ENCODE measurements around the gene PHLDA3.
"Not testable (repeated sequence)": the region's sequence is repeated elsewhere in the genome, so short reads cannot be mapped to it uniquely, and the experiment has no call there.

The PHLDA3 gene

DNA sequence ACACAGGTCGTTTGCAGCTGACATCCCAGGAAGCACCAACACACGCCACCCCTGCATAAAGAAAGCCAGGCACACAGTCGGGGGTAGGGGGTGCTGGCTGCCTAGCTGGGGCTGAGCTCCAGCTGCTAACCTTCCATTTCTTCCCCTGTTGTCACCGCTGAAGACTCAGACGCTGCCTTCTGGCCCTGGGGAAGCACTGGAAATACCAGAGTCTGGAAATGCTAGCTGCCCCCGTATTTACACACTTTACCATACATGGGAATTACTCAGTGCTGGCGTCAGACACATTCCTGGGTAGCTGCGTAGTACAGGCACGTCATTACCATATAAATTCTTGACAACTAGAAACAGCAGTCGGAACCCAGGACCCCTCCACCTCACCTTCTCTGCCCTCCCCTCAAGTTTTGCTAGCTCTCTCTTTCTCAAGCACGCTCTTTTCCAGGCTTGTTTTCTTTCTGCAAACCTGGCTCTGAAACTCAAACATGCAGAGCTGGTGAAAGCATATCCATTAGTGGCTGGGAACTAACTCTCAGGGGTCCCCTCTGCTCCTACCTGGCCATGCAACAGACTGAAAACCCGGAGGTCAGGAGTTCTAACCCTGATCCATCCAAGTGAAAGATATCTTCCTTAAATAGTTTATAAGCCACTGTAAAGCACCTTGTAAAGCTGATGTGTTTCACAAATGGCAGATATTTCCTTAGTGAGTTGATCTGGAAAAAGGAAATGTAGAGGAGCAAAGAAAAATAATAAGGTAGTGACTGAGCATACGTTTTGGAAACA lies 34.6 kb upstream of the PHLDA3 start:
- DNase-seq: no peak

DNA sequence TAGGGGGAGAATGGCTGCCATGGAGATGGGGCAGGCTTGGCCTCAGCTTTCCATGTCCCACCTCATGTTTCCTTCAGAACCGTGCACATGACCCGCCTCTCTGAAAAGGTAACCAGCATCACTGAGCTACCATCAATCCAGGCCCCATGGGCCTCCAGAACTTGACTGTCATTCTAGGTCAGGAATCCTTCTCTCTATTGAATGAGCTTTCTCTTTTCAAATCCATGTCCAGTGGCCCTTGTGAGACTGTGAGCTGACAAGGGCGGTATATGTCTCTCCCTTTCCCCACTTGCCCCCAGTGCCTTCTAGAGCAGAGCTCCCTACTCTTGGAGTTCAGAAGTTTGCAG lies 33.5 kb upstream of the PHLDA3 start:
- no peak for DNase-seq

DNA sequence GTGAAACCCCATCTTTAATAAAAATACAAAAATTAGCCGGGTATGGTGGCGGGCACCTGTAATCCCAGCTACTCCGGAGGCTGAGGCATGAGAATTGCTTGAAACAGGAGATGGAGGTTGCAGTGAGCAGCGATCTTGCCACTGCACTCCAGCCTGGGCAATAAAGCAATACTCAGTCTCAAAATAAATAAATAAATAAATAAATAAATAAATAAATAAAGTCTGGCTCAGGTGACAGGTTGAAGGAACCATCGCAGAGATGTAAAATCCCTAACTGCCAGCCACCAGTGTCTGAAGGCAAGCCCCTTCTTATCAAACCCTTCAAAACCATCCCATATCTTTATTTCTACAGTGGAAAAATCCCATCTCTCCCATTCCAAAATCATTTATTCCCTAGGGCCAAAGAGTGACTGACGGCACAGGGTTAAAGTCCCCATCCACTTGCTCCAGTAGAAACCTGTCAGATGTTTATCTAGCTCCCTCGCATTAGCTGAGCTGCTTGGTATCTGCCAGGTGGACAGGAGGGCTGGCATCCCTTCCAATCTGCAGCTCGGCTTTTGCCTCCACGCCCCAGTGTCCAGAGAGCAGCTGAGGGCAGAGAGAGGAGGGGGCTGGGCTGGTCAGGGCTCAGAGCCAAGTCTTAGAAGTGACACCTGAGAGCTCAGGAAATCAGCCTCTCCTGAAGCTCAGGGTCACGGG lies 33.0 kb upstream of the PHLDA3 start:
- no peak for DNase-seq

DNA sequence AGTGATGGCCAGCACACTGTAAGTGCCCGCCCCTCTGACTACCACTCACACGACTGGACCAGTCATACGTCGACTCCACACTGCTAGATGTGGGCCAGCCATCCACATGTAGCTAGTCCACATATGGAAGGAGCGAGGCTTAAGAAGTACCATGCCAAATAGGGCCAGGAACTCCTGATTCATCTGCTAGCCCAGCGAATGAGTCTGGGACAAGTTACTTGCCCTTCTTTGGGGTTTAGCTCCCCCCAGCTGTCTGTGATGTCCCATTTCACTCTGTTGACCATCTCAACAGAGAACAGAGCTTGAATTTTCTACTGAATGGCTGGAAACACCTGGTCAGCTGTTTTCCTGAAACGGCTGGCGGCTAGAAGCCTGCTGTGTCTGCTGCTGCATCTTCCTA lies 32.2 kb upstream of the PHLDA3 start:
- no peak for DNase-seq

DNA sequence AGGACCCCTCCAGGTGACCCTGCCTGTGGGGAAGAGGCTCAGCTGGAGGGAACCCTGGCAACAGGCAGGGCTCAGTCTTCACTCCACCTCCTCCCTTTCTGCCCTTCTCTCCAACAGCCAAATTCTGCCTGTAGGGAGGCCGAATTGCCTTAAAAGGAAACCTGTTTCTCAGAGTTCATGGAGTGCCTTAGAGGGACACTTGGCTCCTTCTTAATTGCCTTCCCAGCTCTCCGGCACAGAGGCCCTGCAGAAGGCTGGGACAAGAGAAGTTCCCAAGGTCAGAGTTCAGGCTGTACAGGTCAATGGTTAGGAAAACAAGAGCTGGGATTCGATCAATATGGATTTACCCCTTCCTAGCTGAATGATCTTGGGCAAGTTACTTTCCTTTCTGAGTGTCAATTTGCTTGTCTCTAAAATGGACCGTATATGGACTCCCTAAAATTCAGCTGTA lies 31.7 kb upstream of the PHLDA3 start:
- DNase-seq: no peak

DNA sequence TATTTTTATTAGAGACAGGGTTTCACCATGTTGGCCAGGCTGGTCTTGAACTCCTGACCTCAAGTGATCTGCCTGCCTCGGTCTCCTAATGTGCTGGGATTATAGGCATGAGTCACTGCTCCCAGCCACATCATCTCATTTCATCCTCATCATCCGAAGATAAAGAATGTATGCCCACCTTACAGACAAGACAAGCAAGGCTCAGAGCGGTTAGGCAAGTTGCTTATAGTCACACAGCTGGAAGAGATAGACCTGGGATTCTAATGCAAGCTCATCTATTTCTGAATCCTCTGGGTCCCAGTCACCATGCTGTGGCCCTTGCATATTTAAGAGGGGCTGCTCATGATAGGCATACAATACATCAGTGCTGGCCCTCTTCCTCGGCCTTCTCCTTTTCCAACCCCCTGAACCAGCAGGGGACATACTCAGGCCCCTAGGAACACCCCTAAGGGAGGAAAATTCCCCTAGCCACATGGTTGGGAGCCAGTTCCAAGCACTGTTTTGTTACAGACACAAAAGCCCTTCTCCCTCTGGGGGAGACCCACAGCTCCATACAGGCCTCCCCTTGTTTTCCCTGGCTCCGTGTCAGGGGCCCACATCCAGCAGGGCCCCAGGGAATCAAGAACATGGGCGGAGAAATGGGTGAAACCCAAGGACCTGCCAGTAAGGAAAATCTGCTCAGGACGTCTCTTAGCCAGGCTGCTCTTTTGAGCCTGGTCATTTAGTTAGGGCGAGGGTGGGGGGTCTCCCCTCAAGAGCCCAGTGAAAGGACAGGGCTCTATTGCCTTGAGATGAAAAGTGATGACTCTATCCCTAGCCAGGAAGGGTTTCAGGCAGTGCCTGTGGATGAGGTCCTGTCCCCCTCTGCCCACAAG lies 31.0 kb upstream of the PHLDA3 start:
- DNase-seq: no peak

DNA sequence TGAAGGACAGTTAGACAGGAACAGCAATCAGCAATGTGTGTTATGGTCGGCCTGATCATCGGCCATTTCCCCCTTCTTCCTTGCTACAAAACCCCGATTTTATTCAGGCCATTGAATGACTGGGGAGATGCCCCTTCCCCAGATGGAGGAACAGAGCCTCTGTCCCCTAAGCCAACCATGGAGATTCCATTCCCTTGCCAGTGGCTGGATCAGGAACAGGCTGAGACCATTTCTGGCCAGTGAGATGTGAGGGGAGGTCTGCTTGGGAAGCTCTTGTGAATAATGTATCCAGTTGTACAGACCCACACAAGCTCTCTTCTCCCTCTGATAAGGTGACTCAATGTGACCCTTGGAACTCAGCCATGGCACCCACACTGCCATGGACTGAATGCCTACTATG lies 30.2 kb upstream of the PHLDA3 start:
- no peak for DNase-seq

DNA sequence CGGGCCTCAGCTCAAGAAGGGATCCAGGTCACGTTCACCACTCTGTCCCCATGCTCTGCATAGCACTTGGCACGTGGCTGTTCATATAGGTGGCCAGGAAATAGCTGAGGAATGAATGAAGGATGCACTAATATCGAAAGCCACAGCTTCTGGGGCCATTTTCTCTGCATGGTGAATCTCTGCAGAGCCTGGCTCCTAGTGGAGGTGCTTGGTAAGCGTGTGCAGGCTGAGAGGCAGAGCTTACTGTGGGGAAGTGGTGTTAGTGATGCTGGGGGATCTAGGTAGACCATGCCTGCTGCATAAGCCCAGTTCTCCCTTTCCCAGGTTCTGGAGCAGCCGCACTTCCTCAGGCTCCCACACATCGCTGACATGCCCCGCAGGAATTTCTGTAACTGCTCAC lies 29.6 kb upstream of the PHLDA3 start:
- DNase-seq: no peak

DNA sequence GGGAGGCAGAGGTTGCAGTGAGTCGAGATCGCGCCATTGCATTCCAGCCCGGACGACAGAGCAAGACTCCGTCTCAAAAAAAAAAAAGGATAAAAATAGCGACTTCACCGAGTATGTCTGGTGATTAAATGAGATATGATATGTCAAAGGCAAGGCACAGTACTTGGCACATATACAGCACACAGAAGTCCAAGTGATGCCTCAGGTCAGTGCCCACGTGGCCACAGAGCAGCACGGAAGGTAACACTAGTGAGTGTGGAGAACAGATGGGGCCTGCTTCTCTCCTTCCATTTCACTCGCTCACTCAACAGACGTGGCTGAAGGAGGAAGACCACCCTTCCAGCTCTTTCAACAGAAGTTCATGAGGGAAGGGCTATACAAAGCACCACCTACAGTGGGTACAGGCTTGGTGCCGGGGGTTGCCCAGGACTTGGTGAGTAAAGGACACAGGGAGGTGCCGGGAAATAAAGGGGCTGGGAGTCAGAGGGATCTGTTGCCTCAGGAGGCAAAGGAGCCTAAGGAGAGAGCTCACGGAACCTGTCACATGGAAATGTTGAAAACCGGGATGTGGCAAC lies 29.0 kb upstream of the PHLDA3 start:
- no peak for DNase-seq

DNA sequence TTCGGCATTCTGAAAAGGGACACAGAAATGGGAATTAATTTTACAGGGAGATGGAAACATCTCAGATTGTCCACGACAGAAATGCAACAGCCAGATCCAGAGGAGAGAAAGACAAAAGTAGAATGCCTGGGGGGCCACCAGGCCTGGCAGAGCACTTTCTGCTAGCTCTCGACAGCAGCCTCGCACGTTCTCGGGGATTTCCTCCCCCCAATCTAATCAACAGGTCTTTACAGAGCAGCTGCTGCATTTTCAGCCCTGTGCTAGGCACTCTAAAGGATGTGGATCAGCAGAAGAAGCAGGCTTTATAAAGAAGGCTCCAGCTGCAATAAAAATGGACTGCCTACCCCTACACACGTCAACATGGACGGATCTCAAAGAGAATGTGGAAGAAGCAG lies 27.3 kb upstream of the PHLDA3 start:
- no peak for DNase-seq

DNA sequence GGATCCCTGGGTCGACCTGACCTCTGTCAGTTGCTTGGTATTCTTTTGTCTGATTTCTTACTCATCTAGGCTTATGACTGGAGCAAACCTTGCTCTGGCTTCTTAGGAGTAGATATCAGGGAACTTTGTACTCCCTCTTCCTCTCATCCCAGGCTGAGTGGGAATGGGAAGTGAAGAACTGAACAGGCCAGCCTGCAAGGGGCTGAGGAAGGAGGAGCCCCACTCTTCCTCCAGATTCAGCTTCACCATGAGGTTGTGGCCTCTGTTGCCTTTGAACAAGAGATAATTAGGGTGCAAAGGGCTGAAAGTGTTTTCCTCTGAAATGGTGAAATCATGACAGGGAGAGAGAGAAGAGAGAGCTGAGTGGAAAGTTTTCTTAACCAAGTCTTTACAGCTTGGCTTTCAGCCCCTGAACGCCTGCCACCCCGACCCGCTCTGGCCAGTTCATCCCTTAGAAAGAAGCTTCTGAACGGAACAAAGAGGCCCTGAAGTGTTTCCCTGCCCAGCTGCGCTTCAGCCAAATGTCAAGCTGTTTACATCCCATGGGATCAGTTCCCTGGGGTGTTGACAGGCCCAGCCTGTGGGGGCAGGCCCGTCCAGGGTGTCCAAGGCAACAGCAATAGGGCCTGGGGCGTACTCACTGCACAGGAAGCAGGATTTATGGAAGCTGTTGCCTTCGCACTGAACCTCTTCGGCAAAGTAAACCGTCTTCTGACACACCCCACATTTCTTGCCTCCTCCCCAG lies 26.7 kb upstream of the PHLDA3 start:
- DNase-seq: no peak

DNA sequence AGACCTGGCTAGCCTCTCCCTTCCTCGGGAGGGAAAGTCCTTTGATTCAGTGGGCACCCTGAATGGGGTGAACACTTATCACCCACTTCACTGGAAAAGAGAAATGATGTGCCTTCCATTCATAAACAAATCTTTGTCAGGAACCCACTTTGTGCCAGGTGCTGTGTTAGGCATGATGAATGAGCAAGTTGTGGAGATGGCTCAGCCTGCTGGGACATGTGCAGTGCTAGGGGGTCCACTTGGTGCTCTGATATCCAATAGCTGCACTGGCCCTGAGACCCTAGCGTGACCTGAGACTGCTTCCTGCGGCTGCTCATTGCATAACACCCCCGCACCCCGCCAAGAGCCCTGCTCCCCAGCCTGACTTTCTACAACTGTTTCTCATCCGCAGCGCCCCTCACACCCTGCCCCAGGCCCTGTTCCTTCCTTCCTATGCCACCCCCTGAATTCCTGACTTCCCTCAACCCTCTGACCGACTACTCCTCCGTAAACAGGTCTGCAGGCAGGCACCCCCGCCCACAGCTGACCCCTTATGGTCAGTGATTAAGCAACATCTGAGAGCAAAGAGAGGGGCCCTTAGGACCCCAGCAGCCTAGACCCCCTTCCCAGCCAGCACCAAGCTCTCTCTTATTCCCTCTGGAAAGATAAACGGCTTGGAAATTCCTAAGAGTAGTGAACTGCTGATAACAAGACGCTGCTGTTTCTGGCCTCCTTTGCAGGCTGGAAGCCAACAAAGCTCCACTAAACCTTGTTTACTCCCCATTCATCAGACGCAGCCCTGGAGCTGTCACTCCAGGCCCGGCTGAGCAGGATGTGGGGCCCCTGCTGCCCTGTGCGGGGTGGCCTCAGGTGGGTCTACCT lies 25.0 kb upstream of the PHLDA3 start:
- no peak for DNase-seq

DNA sequence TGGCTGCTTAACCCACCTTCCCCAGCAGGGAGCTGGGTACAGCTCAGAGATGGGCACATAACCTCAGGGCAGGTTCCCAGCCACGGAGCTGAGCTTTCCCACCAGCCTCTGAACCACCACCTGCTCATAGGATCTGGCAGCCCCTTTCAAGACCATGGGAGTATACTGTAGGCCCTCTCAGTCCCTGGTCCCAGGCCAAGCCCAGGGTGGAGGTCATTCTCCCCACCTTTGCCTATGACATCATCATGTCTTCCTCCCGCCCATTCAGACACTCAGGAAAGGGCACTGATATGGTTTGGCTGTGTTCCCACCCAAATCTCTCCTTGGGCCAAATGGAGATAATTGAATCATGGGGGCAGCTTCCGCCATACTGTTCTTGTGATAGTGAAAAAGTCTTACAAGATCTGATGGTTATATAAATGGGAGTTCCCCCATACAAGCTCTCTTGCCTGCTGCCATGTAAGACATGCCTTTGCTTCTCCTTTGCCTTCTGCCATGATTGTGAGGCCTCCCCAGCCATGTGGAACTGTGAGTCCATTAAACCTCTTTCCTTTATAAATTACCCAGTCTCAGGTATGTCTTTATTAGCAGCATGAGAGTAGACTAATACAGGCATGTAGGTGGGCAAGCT lies 24.2 kb upstream of the PHLDA3 start:
- DNase-seq: not testable (repeated sequence)

DNA sequence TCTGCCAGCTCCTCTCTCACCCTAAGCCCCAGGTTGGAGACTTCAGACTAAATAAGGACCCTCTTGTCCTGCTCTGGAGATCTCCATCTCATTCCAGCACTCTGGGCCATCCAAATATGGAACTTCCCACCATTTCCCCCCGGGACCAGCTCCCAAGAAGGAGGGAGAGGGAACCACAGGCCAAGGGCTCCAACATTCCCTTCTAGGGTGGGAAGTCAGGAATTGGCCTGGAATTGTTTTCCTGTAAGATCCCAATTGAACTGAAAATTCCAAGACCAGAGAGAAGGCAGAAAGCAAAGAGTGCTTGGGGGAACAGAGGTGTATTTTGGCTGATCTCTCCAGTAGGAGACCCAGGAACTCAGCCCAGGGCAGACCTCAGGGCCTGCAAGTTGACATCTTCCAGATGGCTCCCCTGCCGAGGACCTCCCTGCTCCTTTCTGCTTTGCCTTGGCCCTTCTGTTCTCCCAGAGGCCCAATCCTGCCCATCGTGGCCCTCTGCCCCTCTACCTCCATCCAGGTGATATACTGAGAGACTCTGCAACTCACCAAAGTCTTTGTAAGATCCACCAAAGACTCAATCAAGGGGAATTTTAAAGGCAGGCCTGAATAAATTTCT lies 23.0 kb upstream of the PHLDA3 start:
- no peak for DNase-seq

DNA sequence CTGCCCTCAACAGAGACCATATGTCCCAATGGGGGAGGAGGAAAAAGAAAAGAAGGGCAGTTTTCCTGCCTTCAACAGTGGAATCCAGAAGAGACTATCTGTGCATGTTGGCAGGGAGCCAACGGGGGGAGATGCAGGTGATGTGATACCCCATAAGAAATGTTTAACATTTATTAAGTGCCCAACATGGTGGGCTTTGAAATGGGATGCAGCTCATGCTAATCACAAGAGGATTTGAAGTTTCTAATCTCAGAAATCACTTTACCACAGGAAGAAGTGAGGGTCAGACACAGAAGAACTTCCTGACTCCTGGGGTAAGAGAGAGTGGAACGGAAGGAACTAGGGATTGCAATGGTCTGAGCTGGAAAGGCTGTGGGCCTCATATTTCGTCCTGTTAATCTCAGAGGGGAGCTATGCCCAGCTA lies 21.7 kb upstream of the PHLDA3 start:
- DNase-seq: no peak

DNA sequence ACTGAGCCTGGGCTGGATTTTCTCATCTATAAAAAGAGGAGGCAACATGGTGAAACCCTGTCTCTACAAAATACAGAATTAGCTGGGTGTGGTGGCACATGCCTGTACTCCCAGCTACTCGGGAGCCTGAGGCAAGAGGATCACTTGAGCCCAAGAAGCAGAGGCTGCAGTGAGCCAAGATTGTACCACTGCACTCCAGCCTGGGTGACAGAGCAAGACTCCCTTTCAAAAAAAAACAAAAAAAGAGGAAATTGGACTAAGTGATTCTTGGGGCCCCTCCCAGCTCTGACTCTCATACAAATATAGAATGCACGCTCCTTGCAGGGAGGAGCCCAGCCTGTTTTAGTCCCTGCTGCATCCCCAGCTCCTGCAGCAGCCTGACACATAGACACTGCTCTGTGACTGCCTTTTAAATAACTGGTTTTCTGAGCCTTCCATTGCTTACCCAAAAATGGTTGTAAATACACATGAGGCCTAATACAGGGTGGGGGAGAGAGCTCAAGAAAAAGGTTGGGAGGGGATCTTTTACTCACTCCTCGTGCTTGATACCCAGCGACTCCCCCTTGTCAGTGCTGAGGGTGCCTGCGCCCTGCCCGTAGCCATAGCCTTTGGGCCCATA lies 20.8 kb upstream of the PHLDA3 start:
- no peak for DNase-seq

DNA sequence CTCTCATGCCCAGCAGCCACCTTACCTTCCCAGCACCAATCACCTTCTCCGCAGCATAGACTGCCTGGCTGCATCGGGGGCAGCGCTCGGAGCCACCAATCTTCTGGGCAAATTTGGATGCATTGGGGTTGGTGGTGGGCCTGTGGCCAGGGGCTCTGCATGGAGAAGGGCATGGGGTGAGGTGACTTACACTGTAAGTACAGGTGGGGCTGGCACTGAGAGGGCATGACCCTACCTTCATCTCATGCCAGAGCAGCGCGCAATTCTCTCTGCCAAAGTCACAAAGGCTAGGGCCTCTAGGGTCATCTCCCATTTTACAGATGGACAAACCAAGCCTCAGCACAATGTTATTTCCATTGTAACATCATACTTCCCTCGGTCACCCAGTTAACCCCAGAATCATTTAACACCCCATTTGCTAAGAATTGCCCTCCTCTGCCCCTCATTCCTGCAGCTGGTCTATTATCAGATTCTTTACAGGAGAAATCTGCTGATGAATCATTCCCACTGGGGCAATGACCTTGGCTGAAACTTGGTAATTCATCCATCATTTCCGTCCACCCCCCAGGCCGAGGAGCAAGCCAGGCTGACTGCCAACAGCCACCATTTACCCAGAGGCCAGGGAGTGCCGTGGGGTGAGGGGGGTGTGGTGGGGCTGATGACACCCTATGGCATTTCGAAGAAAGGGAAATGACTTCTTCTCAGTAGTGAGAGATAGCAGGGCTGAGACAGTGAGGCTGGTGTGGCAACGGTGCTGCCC lies 20.0 kb upstream of the PHLDA3 start:
- DNase-seq: no peak

DNA sequence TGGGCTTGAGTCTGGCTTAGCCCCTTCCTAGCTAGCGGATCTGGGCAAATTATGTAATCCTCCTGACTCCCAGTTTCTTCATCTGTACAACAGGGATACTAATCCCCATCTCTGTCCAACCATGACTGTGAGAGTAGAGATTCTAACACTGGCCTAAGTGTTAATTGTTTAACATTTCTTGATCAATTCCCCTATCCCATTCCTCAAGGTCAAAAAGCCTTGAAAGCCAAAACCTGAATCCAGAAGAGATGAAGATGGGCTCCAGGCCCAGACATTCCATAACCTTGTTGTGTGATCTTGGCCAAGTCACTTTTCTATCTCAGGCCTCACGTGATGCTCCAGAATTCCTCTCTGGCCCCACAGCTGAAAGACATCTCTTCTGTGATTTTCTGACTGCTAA lies 18.8 kb upstream of the PHLDA3 start:
- DNase-seq: no peak

DNA sequence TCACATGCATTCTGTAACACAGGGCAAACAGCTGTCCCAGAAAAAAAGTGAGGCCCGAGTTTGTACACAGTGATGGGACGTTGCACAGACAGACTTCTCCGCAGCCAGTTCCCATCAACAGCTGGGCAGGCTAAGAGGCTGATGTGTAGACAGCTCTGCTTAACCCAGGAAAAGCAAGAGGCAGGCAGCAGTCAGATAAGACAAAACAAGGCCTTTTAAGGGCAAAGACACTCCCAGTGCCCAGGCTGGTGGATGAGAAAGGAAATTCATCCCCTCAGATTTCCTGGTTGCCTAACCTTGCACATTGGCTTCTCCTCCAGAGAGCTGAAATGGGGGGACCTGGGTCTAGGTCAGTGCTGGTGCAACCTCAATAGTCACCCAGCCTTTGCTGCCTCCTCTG lies 17.2 kb upstream of the PHLDA3 start:
- no peak for DNase-seq

Data from activated naive CD4-positive, alpha-beta T cell treated with Interleukin-2 at 50 U/mL for 16 hours (primary cell).